ENCODE measurements around the gene SNAPIN.

SNAPIN gene

GRCh38 chr1:153616917-153617311 lies 41.6 kb upstream of the SNAPIN start:
- no peak for DNase-seq

GRCh38 chr1:153617663-153618062 lies 40.8 kb upstream of the SNAPIN start:
- Mint-ChIP-seq H3K4me3 (no peak overlapping the region), H3K4me1 (ENCODE audit: low read depth) (peaks cover 18% of the 10 kb centered on the region), H3K27me3 (no peaks in the 10 kb centered on the region), H3K27ac (peak overlapping the region; percentile 50), H3K9me3 (no peaks in the 10 kb centered on the region), H3K36me3 (ENCODE audit: low read depth) (no peaks in the 10 kb centered on the region)
- DNase-seq: peak; percentile 87

More at GRCh38 chr1:153616917-153617311, 41.6 kb upstream of the SNAPIN start:
- Mint-ChIP-seq H3K4me3 (no peak overlapping the region), H3K27me3 (no peaks in the 10 kb centered on the region), H3K36me3 (ENCODE audit: low read depth) (no peaks in the 10 kb centered on the region), H3K9me3 (no peaks in the 10 kb centered on the region), H3K27ac (no peak overlapping the region), H3K4me1 (ENCODE audit: low read depth) (peaks cover 18% of the 10 kb centered on the region)

- Mint-ChIP-seq H3K27me3 (no peaks in the 10 kb centered on the region), H3K4me1 (ENCODE audit: low read depth) (peaks cover 18% of the 10 kb centered on the region), H3K27ac (no peak overlapping the region), H3K36me3 (ENCODE audit: low read depth) (no peaks in the 10 kb centered on the region), H3K9me3 (no peaks in the 10 kb centered on the region), H3K4me3 (no peak overlapping the region)
- no peak for DNase-seq
Observed at GRCh38 chr1:153619171-153619570, 39.3 kb upstream of the SNAPIN start.

- no peak overlapping the region for H3K4me3 Mint-ChIP-seq
- no peak overlapping the region for H3K27ac Mint-ChIP-seq
Observed at GRCh38 chr1:153623101-153623500, 35.4 kb upstream of the SNAPIN start.

GRCh38 chr1:153624965-153625611 lies 33.4 kb upstream of the SNAPIN start:
- no peak overlapping the region for H3K27ac Mint-ChIP-seq
- H3K4me1 Mint-ChIP-seq (ENCODE audit: low read depth): no peaks in the 10 kb centered on the region
- H3K9me3 Mint-ChIP-seq: no peaks in the 10 kb centered on the region
- no peaks in the 10 kb centered on the region for H3K36me3 Mint-ChIP-seq (ENCODE audit: low read depth)
- no peak overlapping the region for H3K4me3 Mint-ChIP-seq
- no peak for DNase-seq
- H3K27me3 Mint-ChIP-seq: peaks cover 16% of the 10 kb centered on the region

More at GRCh38 chr1:153623101-153623500, 35.4 kb upstream of the SNAPIN start:
- no peak for DNase-seq
- no peaks in the 10 kb centered on the region for H3K9me3 Mint-ChIP-seq
- H3K36me3 Mint-ChIP-seq (ENCODE audit: low read depth): no peaks in the 10 kb centered on the region
- no peaks in the 10 kb centered on the region for H3K4me1 Mint-ChIP-seq (ENCODE audit: low read depth)
- peaks cover 16% of the 10 kb centered on the region for H3K27me3 Mint-ChIP-seq

- H3K36me3 Mint-ChIP-seq (ENCODE audit: low read depth): no peaks in the 10 kb centered on the region
- peaks cover 16% of the 10 kb centered on the region for H3K27me3 Mint-ChIP-seq
- H3K9me3 Mint-ChIP-seq: no peaks in the 10 kb centered on the region
- H3K4me3 Mint-ChIP-seq: no peak overlapping the region
- no peak overlapping the region for H3K27ac Mint-ChIP-seq
- H3K4me1 Mint-ChIP-seq (ENCODE audit: low read depth): peaks cover 10% of the 10 kb centered on the region
- no peak for DNase-seq
Observed at GRCh38 chr1:153626477-153626903, 32.0 kb upstream of the SNAPIN start.

GRCh38 chr1:153626904-153627714 lies 31.4 kb upstream of the SNAPIN start, which contains the start of gene S100A13:
TSS of gene S100A13 (minus strand) at chr1:153627505. CDS start at chr1:153626472, 1,033 bp downstream.
- H3K27me3 Mint-ChIP-seq: peaks cover 16% of the 10 kb centered on the region
- H3K4me1 Mint-ChIP-seq (ENCODE audit: low read depth): peaks cover 15% of the 10 kb centered on the region
- peaks cover 2% of the 10 kb centered on the region for H3K36me3 Mint-ChIP-seq (ENCODE audit: low read depth)
- H3K4me3 Mint-ChIP-seq: no peak within 1 kb of the TSS
- no peak within 1 kb of the TSS for H3K27ac Mint-ChIP-seq
- no peaks in the 10 kb centered on the region for H3K9me3 Mint-ChIP-seq
- no peak for DNase-seq

- Mint-ChIP-seq H3K9me3 (no peaks in the 10 kb centered on the region), H3K4me1 (ENCODE audit: low read depth) (peaks cover 20% of the 10 kb centered on the region), H3K36me3 (ENCODE audit: low read depth) (peaks cover 4% of the 10 kb centered on the region), H3K4me3 (no peak within 1 kb of the TSS), H3K27ac (no peak within 1 kb of the TSS), H3K27me3 (peaks cover 16% of the 10 kb centered on the region)
- DNase-seq: no peak
Observed at GRCh38 chr1:153627715-153628626, 30.5 kb upstream of the SNAPIN start, which contains the start of gene S100A1. TSS of gene S100A1 (plus strand) at chr1:153628434. CDS start at chr1:153630522, 2,088 bp downstream.

- Mint-ChIP-seq H3K4me3 (no peak overlapping the region), H3K4me1 (ENCODE audit: low read depth) (peaks cover 28% of the 10 kb centered on the region), H3K9me3 (no peaks in the 10 kb centered on the region), H3K36me3 (ENCODE audit: low read depth) (peaks cover 4% of the 10 kb centered on the region), H3K27me3 (peaks cover 16% of the 10 kb centered on the region), H3K27ac (no peak overlapping the region)
- DNase-seq: no peak
Observed at GRCh38 chr1:153628638-153629342, 29.7 kb upstream of the SNAPIN start.

GRCh38 chr1:153629343-153629665 lies 29.2 kb upstream of the SNAPIN start:
- Mint-ChIP-seq H3K36me3 (ENCODE audit: low read depth) (peaks cover 9% of the 10 kb centered on the region), H3K4me3 (no peak overlapping the region), H3K27me3 (peaks cover 16% of the 10 kb centered on the region), H3K9me3 (no peaks in the 10 kb centered on the region), H3K4me1 (ENCODE audit: low read depth) (peaks cover 28% of the 10 kb centered on the region), H3K27ac (no peak overlapping the region)
- no peak for DNase-seq

- H3K27me3 Mint-ChIP-seq: peaks cover 16% of the 10 kb centered on the region
- no peak for DNase-seq
- H3K4me3 Mint-ChIP-seq: no peak overlapping the region
- peaks cover 28% of the 10 kb centered on the region for H3K4me1 Mint-ChIP-seq (ENCODE audit: low read depth)
- no peaks in the 10 kb centered on the region for H3K9me3 Mint-ChIP-seq
- H3K36me3 Mint-ChIP-seq (ENCODE audit: low read depth): peaks cover 13% of the 10 kb centered on the region
- H3K27ac Mint-ChIP-seq: no peak overlapping the region
Observed at GRCh38 chr1:153629971-153630370, 28.5 kb upstream of the SNAPIN start.

- Mint-ChIP-seq H3K27ac (peak overlapping the region; percentile 55), H3K9me3 (no peaks in the 10 kb centered on the region), H3K27me3 (peaks cover 16% of the 10 kb centered on the region), H3K36me3 (ENCODE audit: low read depth) (peaks cover 16% of the 10 kb centered on the region), H3K4me1 (ENCODE audit: low read depth) (peaks cover 29% of the 10 kb centered on the region), H3K4me3 (no peak overlapping the region)
- no peak for DNase-seq
Observed at GRCh38 chr1:153630384-153630783, 28.1 kb upstream of the SNAPIN start.

- peaks cover 25% of the 10 kb centered on the region for H3K36me3 Mint-ChIP-seq (ENCODE audit: low read depth)
- peaks cover 10% of the 10 kb centered on the region for H3K27me3 Mint-ChIP-seq
- no peak for DNase-seq
- H3K4me1 Mint-ChIP-seq (ENCODE audit: low read depth): peaks cover 35% of the 10 kb centered on the region
- no peak overlapping the region for H3K4me3 Mint-ChIP-seq
- H3K9me3 Mint-ChIP-seq: no peaks in the 10 kb centered on the region
- H3K27ac Mint-ChIP-seq: peak overlapping the region; percentile 87
Observed at GRCh38 chr1:153631047-153632022, 27.2 kb upstream of the SNAPIN start.

Data from activated T-cell treated with anti-CD3 and anti-CD28 coated beads, Interleukin-2, amount 50 U/mL, for 24 hours (primary cell).